SK-N-MC (cell line): ENCODE results near the gene LRRC37A.
"Not testable (repeated sequence)": the region's sequence is repeated elsewhere in the genome, so short reads cannot be mapped to it uniquely, and the experiment has no call there.

Source experiments
- EZH2 ChIP-seq: fragments of 200-600 bp; sonication (generic); IDR thresholded peaks from one replicate; pipeline ENCODE4 v1.6.1; 2017; ENCODE audit warnings: antibody characterized with exemption
- FOXP2 ChIP-seq: optimal IDR thresholded peaks from 2 replicates; pipeline ENCODE3; 2011; ENCODE audit warnings: mild to moderate bottlenecking, moderate library complexity; ENCODE audit not compliant: insufficient read depth; ENCODE audit errors: extremely low read length, control extremely low read depth
- POLR2AphosphoS5 ChIP-seq: IDR thresholded peaks from 2 replicates; pipeline ENCODE4 v1.6.1; 2012; ENCODE audit warnings: mild to moderate bottlenecking, low read depth, low read length, borderline replicate concordance

DNA sequence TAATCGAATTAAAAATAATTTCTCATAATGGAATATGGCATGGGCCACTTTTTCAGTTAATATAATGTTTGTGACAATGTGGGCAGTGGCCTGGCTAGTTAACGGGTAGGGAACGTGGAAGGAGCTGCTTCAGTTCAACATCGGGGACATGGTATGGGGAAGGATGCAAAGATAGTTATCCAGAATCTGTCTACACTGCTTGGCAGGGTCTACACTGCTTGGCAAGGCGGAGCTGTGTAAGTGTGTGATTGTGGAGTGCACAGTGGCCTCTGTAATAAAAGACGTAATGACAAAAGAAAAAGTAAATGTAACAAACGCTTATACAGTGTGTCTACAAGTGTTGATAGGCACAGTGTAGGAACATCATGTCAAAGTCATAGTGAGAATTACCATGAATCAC is 7.3 kb upstream of the LRRC37A start:
- TF ChIP-seq POLR2AphosphoS5, EZH2, FOXP2: not testable (repeated sequence)
